HepG2 (cell line): ENCODE data around the gene VRK3. TPM values are rescaled to one million over a fixed set of nuclear protein-coding genes. Genes with fewer than 3 reads are reported as not detected.

ENCODE experiments used
- ARHGAP35 ChIP-seq: sonication (generic); formaldehyde crosslinking; IDR thresholded peaks from 2 replicates; pipeline ENCODE4 v1.9.0; 2022; ENCODE audit warnings: mild to moderate bottlenecking, inconsistent platforms, moderate library complexity, missing genetic modification reagents, borderline replicate concordance
- CHD4 ChIP-seq: fragments of 200-600 bp; sonication (generic); IDR thresholded peaks from 2 replicates; pipeline ENCODE4 v1.7.0; 2017; ENCODE audit warnings: mild to moderate bottlenecking, low read length, borderline replicate concordance
- ISX ChIP-seq: sonication (generic); formaldehyde crosslinking; conservative IDR thresholded peaks from 2 replicates; pipeline ENCODE4 v1.5.0; 2020; ENCODE audit warnings: missing genetic modification reagents
- NR3C1 ChIP-seq: sonication (generic); formaldehyde crosslinking; IDR thresholded peaks from 2 replicates; pipeline ENCODE4 v1.4.0; 2020; ENCODE audit warnings: missing genetic modification reagents
- RELA ChIP-seq: sonication (generic); formaldehyde crosslinking; IDR thresholded peaks from 2 replicates; pipeline ENCODE4 v1.4.0; 2020; ENCODE audit warnings: missing genetic modification reagents
- SOX5 ChIP-seq: IDR thresholded peaks from 2 replicates; pipeline ENCODE4 v1.6.1; 2016; ENCODE audit warnings: borderline replicate concordance
- YY1 ChIP-seq: IDR thresholded peaks from 2 replicates; pipeline ENCODE4 v1.6.1; 2011; ENCODE audit warnings: low read length, low read depth, moderate library complexity, mild to moderate bottlenecking; ENCODE audit not compliant: insufficient read depth, insufficient replicate concordance
- ZIK1 ChIP-seq: sonication (generic); formaldehyde crosslinking; IDR thresholded peaks from 2 replicates; pipeline ENCODE4 v1.5.0; 2020; ENCODE audit warnings: mild to moderate bottlenecking, low read depth, missing genetic modification reagents, borderline replicate concordance
- ZNF337 ChIP-seq: sonication (generic); formaldehyde crosslinking; IDR thresholded peaks from 2 replicates; pipeline ENCODE4 v1.5.1; 2020; ENCODE audit warnings: missing genetic modification reagents, low read depth, mild to moderate bottlenecking, borderline replicate concordance
- ZNF83 ChIP-seq: sonication (generic); formaldehyde crosslinking; IDR thresholded peaks from 2 replicates; pipeline ENCODE4 v1.4.0; 2020; ENCODE audit warnings: missing genetic modification reagents, mild to moderate bottlenecking, borderline replicate concordance
- polyA plus RNA-seq, 8 experiments: library from polyadenylated mRNA; depleted of rRNA in 3 of 8; stranded (reverse) in 7 of 8; unstranded in 1 of 8; fragments of >200 nt; fragmentation: Illumina TruSeq in 4 of 8; extraction: Trizol in 4 of 8; gene quantifications; 2 replicates each; pipeline versions ENCODE4 v1.2.1 to v1.2.3, GENCODE V29; 2011 to 2016; ENCODE audit warnings: low read depth in 4 of 8, missing spikeins in 1 of 8, mixed read lengths in 1 of 8; ENCODE audit not compliant: insufficient read depth in 1 of 8
- total RNA-seq, 5 experiments: library from RNA; depleted of rRNA; stranded (reverse); fragments of >200 nt; fragmentation: Illumina TruSeq; extraction: Trizol; gene quantifications; 2 replicates each; pipeline ENCODE4 v1.2.3, GENCODE V29; 2016; ENCODE audit warnings: low read depth in 1 of 5
- TF ChIP-seq, protein P1 (sequence below): sonication (generic); formaldehyde crosslinking; IDR thresholded peaks from 2 replicates; pipeline ENCODE4 v1.5.1; 2020; ENCODE audit warnings: mild to moderate bottlenecking, missing genetic modification reagents, borderline replicate concordance
- TF ChIP-seq, protein P2 (sequence below): IDR thresholded peaks from 2 replicates; pipeline ENCODE4 v1.6.1; 2016; ENCODE audit warnings: mild to moderate bottlenecking

The VRK3 gene
- total and polyA plus RNA-seq, 2 of the 13 experiments (the other 11 are each of a cell fraction or from before 2014, with no cell fraction given): 23.8 to 28.3 TPM

DNA sequence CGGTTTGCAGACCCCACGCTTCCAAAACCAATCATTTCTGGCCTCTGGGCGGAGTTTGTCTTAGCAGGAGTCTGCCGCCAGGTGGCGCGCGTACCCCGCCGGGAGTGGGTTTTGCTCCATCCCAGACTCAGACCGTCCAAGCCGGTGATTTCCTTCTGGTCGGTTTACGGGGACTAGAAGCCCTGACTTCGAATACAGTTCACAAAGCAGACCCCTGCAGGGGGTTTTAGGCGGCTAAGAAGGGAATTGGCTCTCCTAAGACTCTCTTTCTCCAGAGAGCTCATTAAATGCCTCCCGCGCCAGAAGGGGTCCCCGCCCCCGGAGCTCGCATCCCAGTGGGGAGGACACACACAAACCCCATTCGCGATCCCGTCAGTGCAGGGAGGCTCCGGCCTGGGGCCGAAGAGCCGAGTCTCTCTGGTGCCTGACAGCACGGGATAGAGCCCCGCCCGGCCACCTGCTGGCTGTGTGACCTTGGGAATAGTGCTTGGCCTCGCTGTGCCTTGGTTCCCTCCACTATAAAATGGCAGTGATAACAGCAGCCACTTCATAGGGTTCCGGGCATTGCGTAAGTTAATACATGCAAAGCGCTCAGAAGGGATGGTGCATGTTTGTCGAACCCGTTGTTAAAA lies 87.3 kb downstream of the VRK3 start (continued):
- TF ChIP-seq, protein P1, sequence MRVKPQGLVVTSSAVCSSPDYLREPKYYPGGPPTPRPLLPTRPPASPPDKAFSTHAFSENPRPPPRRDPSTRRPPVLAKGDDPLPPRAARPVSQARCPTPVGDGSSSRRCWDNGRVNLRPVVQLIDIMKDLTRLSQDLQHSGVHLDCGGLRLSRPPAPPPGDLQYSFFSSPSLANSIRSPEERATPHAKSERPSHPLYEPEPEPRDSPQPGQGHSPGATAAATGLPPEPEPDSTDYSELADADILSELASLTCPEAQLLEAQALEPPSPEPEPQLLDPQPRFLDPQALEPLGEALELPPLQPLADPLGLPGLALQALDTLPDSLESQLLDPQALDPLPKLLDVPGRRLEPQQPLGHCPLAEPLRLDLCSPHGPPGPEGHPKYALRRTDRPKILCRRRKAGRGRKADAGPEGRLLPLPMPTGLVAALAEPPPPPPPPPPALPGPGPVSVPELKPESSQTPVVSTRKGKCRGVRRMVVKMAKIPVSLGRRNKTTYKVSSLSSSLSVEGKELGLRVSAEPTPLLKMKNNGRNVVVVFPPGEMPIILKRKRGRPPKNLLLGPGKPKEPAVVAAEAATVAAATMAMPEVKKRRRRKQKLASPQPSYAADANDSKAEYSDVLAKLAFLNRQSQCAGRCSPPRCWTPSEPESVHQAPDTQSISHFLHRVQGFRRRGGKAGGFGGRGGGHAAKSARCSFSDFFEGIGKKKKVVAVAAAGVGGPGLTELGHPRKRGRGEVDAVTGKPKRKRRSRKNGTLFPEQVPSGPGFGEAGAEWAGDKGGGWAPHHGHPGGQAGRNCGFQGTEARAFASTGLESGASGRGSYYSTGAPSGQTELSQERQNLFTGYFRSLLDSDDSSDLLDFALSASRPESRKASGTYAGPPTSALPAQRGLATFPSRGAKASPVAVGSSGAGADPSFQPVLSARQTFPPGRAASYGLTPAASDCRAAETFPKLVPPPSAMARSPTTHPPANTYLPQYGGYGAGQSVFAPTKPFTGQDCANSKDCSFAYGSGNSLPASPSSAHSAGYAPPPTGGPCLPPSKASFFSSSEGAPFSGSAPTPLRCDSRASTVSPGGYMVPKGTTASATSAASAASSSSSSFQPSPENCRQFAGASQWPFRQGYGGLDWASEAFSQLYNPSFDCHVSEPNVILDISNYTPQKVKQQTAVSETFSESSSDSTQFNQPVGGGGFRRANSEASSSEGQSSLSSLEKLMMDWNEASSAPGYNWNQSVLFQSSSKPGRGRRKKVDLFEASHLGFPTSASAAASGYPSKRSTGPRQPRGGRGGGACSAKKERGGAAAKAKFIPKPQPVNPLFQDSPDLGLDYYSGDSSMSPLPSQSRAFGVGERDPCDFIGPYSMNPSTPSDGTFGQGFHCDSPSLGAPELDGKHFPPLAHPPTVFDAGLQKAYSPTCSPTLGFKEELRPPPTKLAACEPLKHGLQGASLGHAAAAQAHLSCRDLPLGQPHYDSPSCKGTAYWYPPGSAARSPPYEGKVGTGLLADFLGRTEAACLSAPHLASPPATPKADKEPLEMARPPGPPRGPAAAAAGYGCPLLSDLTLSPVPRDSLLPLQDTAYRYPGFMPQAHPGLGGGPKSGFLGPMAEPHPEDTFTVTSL (CRISPR knock-in tag): no peak
- no peak for TF ChIP-seq NR3C1
- 0 out of 2 replicates have a peak, but pooled peaks have one; percentile 47 for TF ChIP-seq RELA (CRISPR knock-in tag)
- TF ChIP-seq ISX (CRISPR knock-in tag): no peak
- TF ChIP-seq CHD4: no peak
- no peak for TF ChIP-seq ARHGAP35 (CRISPR knock-in tag)
- TF ChIP-seq SOX5: peak; percentile 24; the same call in 1 of the 2 replicates
- no peak for TF ChIP-seq ZNF337 (CRISPR knock-in tag)
- TF ChIP-seq ZIK1 (CRISPR knock-in tag): no peak
- TF ChIP-seq, protein P2, sequence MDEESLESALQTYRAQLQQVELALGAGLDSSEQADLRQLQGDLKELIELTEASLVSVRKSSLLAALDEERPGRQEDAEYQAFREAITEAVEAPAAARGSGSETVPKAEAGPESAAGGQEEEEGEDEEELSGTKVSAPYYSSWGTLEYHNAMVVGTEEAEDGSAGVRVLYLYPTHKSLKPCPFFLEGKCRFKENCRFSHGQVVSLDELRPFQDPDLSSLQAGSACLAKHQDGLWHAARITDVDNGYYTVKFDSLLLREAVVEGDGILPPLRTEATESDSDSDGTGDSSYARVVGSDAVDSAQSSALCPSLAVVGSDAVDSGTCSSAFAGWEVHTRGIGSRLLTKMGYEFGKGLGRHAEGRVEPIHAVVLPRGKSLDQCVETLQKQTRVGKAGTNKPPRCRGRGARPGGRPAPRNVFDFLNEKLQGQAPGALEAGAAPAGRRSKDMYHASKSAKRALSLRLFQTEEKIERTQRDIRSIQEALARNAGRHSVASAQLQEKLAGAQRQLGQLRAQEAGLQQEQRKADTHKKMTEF (CRISPR knock-in tag): peak; percentile 38; the same call in 1 of the 2 replicates
- peak; percentile 27 for TF ChIP-seq YY1
- no peak for TF ChIP-seq ZNF83 (CRISPR knock-in tag)
